ENCODE results near the gene ARHGEF4.

The ARHGEF4 gene

GRCh38 chr2:130837811-130838565 is 1.3 kb downstream of the ARHGEF4 start:
- FAIRE-seq: no peak

DNA sequence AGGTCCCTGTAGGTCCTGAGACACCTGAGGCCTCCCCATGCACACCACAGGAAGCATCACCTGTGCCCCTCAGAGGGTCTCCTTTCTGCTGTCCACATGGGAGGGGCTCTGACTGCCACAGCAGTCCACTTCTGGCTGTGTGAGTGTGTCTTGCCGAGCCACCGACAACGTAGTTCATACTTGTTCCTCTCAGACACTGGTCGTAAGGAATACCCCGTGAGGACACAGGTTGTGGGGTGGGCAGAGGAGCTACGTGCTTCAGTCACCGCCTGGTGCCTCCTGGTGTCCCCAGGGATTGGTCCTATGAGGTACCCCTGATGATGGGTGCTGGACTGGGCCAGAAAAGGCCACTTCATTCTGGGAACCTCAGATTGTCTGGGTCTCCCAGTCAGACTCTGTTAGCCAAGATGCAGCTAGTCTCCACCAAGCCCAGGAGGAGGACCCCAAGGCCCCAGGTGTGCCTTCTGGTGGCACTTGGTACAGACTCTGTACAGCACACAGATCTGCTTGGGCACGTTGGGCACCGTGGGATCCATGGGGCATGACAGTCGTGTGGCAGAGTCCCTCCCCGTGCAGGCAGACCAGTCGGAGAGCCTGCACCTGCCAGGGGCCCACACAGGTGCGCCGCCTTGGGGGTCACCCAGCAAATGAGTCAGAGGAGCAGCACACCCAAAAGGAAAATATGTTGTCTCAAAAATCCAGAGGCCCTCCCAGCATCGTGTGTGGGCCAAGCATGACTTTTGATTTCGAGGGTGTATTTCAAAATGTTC is 2.5 kb downstream of the ARHGEF4 start:
- FAIRE-seq: no peak

- no peak for FAIRE-seq
These were observed 3.8 kb downstream of the ARHGEF4 start for GRCh38 chr2:130840506-130840905.

GRCh38 chr2:130841741-130842365 is 5.1 kb downstream of the ARHGEF4 start:
- no peak for FAIRE-seq

GRCh38 chr2:130842770-130843169 is 6.1 kb downstream of the ARHGEF4 start:
- FAIRE-seq: no peak

- FAIRE-seq: no peak
These were observed 6.7 kb downstream of the ARHGEF4 start for GRCh38 chr2:130843321-130843985.

DNA sequence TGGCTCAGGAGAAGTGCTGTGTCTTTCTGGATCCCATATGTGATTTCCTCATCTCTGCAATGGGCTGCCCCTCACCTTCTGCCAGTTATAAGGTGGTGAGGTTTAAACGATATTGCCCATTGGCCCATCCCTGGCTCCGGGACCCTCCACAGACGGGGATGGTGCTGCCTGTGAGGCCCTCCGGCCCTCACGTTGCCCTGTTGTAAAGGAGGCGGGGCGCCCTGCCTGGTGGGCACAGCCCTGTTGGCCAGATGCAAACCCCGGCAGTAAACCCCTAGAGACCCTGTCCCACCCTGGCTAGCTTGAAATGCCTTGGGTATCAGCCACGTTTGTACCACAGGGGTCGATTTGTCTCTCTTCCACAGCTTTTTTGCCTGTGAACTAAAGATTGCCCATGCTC is 7.4 kb downstream of the ARHGEF4 start:
- no peak for FAIRE-seq

DNA sequence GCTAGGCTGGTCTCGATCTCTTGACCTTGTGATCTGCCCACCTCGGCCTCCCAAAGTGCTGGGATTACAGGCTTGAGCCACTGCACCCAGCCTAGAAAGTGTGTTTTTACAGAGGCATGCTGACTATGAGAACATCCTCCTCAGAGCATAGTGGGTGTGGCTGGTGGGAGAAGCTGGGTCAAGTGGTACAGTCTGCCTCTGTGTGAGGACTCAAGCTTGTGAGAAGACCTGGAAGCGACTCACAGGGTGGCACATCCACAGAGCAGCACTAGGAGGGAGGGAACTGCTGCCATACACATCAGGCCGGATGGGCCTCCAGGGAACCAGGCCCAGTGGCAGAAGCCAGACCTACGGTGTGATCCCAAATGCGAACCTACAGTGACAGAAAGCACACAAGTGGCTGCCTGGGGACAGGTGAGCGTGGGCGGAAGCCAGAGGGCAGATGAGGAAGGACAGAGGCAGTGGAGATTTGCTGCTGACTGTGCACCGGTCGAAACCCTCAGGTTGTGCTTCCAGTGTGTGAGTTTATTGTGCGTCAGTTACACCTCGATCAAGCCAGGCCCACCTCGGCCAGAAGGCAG is 8.9 kb downstream of the ARHGEF4 start:
- no peak for FAIRE-seq

GRCh38 chr2:130846233-130846632 is 9.5 kb downstream of the ARHGEF4 start:
- FAIRE-seq: no peak

- no peak for FAIRE-seq
These were observed 10.1 kb downstream of the ARHGEF4 start for GRCh38 chr2:130846686-130847375.

DNA sequence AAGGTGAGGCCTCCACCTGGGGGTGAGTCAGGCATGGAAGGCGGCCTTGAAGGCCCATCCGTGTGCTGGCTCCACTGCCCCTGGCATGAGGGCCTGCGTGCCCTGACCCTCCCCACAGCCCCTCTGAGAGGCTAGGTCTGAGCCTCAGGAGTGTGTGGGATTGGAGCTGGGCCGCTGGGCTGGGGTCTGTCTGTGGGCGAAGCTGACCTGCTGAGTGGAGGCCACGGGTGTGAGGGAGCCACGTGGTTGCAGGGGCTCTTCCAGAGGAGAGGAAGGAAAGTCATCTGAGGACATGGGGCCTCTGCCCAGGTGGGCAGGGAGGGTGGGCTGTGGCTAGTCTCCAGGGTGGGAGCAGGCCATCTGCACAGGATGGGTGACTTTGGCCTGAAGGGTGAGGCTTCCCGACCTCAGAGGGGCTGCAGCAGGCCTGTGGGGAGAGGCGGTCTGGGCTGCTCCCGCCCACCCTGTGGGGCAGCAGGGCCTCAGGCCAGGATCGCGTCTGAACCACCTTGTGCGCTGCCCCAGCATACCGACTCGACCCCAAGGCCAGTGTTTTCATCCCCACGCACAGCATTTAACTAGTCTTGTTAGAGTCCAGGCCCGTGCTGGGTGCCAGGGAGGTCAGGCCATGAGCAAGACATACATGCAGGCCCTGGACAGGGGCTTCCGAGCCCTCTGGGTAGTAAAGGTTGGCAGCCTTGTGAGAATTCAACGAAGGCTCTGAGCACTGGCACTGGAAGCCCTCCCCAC is 11.2 kb downstream of the ARHGEF4 start:
- no peak for FAIRE-seq

DNA sequence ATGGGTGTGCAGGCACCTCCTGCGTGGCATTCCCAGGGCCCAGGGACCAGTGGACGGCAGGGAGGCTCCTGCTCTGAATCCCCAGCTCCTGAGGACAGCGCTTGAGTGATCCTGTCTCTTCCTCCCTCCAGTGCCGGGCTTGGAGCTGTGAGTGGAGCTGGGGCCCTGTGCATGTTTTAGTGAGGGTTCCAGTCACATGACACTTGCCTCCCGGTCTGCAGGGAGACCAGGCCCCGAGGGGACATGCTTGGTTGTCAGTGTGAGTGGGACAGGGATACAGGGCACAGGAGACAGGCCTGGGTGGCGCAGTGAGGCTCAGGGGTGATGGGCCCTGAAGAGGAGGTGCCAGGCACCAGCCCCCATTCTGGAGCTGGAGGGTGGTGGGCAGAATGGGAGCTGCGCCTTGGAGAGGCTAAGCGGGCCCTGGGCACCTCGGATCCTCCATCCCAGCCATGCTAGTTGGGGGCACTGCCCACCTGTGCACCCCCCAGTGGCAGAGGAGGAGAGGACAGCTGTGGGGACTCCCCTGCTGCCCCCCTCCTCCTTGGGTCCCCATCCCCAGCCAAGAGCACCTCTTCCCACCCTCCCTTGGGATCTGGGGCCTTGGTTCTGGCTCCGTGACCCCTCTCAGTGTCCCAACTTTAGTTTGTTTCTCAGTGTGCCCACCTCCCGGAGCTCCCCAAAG is 12.0 kb downstream of the ARHGEF4 start:
- FAIRE-seq: no peak

GRCh38 chr2:130849896-130850787 is 13.4 kb downstream of the ARHGEF4 start:
- FAIRE-seq: no peak

GRCh38 chr2:130850788-130851623 is 14.3 kb downstream of the ARHGEF4 start:
- FAIRE-seq: no peak

DNA sequence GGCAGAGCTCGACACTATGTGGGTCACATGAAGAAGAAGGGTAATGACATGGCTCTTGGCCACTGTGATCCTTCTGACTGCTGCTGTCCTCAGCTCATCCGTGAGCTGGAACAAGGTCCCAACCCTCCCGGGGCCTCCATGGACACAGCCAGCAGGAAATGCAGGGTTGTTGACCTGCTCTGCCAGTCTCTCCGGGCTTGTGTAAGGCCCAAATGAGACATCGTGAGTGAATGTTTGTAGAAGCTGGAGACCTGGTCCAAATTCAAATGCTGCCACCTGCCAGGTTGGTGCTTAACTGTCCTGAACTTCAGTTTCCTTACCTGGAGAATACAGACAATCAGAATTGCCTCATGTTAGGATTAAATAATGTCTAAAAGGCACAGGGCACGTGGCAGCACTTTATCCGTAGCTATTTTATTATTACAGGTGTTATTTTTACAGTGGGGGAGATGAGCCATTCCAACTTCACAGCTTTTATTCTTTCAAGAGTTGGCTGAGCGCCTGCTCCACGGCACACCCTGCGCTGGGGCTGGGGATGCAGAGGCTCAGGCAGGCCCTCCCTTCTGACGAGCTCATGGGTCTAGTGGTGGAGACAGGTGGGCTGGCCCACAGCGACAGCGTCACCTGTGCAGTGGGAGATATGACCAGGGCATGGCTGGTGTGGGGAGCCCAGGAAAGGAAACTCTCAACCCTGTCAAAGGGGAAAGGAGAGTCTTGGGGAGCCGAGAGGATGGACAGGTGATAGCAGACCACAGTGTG is 15.1 kb downstream of the ARHGEF4 start:
- no peak for FAIRE-seq

DNA sequence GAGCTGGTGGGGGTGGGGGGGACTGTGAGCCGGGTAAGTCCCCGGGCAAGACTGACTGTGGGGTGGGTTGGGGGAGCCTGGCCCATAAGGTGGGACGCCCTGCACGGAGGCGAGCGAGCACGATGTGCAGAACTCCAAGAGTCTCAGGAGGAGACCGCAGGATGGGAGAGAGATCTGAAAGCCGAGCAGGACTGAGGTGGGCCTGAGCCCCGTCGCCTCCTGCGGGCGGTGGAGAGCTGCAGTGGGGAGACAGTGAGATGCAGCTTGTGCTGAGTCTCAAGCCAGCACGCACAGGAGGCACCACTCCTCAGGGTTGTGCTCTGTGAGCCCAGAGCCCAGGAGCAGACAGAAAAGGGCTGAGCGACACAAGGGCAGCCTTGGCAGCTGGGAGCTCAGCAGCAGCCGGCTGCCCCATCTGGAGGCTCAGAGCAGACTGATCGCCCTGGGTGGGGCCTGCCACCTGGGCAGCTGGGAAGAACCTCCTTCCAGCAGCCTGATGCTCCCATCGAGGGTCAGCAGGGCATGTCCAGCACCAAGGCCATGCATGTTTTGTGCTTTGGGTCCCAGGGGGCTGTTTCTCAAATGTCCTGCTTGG is 15.9 kb downstream of the ARHGEF4 start:
- FAIRE-seq: no peak

GRCh38 chr2:130853391-130853790 is 16.7 kb downstream of the ARHGEF4 start:
- FAIRE-seq: no peak

- no peak for FAIRE-seq
These were observed 17.6 kb downstream of the ARHGEF4 start for GRCh38 chr2:130854301-130854700.
